Left lung (tissue), 10 donors: ENCODE results near the gene RAD52. TPM values are rescaled to one million over a fixed set of nuclear protein-coding genes. Genes with fewer than 3 reads are reported as not detected.
"Not testable (repeated sequence)": the region's sequence is repeated elsewhere in the genome, so short reads cannot be mapped to it uniquely, and the experiment has no call there.

Source experiments
- ATAC-seq: fragments of 200-7000 bp; cut with Tn5 transposase; one replicate; pipeline ENCODE4 v1.9.1; 2020; ENCODE audit warnings: moderate library complexity
- DNase-seq, 4 donors: peaks; one replicate each; pipeline ENCODE4 v3.0.0-alpha.2; 2013 to 2020
- H3K27ac ChIP-seq, 2 donors: fragments of 200-600 bp; sonication (generic) in 1 of 2; one replicate each; pipeline versions ENCODE4 v1.5.0 to v1.8.0; 2020 to 2021
- H3K27me3 ChIP-seq, 2 donors: fragments of 200-600 bp; sonication (generic) in 1 of 2; one replicate each; pipeline versions ENCODE4 v1.5.0 to v1.8.0; 2020 to 2021
- H3K36me3 ChIP-seq, 2 donors: fragments of 200-600 bp; sonication (generic) in 1 of 2; one replicate each; pipeline versions ENCODE4 v1.5.0 to v1.8.0; 2020 to 2021
- H3K4me1 ChIP-seq, 2 donors: fragments of 200-600 bp; one replicate each; pipeline ENCODE4 v1.8.0; 2021
- H3K4me3 ChIP-seq, 2 donors: fragments of 200-600 bp; sonication (generic) in 1 of 2; one replicate each; pipeline versions ENCODE4 v1.5.0 to v1.8.0; 2020 to 2021; ENCODE audit warnings: mild to moderate bottlenecking in 1 of 2
- H3K9me3 ChIP-seq, 2 donors: fragments of 200-600 bp; sonication (generic) in 1 of 2; one replicate each; pipeline versions ENCODE4 v1.5.0 to v1.8.0; 2020 to 2021
- CTCF ChIP-seq, 2 donors: fragments of 200-600 bp; sonication (generic) in 1 of 2; IDR thresholded peaks; one replicate each; pipeline versions ENCODE4 v1.5.0 to v1.8.0; 2021; ENCODE audit warnings: antibody characterized with exemption in 2 of 2
- intact Hi-C, 2 donors: fragments of 100-400 bp; cut with DNase I; formaldehyde crosslinking; loops; one replicate each; pipeline versions ENCODE4 v1.11.2 to v1.14.2; 2022
- polyA plus RNA-seq, 6 donors: library from polyadenylated mRNA; unstranded; fragments of 120-200 nt; gene quantifications; one replicate each; pipeline ENCODE4 v1.2.1, GENCODE V29; 2013; ENCODE audit not compliant: insufficient read length in 6 of 6
- total RNA-seq, 2 donors: library from RNA; stranded (reverse); fragmentation: NEBNext Ultra II Directional; extraction: Animal tissue kit (Norgen Biotek cat#: 25700); gene quantifications; one replicate each; pipeline ENCODE4 v1.2.1, GENCODE V29; 2021
- donor health status: DM: no; HTN: yes; CAD: no.
- donor health status: DM: no; HTN: no; CAD: no.

The RAD52 gene
- total and polyA plus RNA-seq, 8 donors: 11.1 to 46.9 (median 36.8) TPM

- Histone ChIP-seq H3K36me3 (peaks cover 0 to 30% of the 10 kb centered on the region in 2 donors), H3K9me3 (no peaks in the 10 kb centered on the region), H3K4me1 (no peaks in the 10 kb centered on the region), H3K27ac (no peak overlapping the region), H3K4me3 (no peak overlapping the region), H3K27me3 (no peaks in the 10 kb centered on the region)
- no peak for TF ChIP-seq CTCF (IDR thresholded peaks at IDR 0.05)
- DNase-seq (no peak), ATAC-seq (no peak)
- intact Hi-C loops: no loop called here
Measured at GRCh38 chr12:936377-937345, 12.8 kb downstream of the RAD52 start.

- ATAC-seq, H3K4me3 ChIP-seq, DNase-seq, H3K9me3 ChIP-seq, intact Hi-C loops, H3K27me3 ChIP-seq, H3K4me1 ChIP-seq, H3K27ac ChIP-seq: not testable (repeated sequence)
- H3K36me3 ChIP-seq: peaks cover 0 to 33% of the 10 kb centered on the region in 2 donors
Measured at GRCh38 chr12:935891-936290, 13.6 kb downstream of the RAD52 start.

- H3K9me3 ChIP-seq: no peaks in the 10 kb centered on the region
- H3K27me3 ChIP-seq: no peaks in the 10 kb centered on the region
- H3K4me1 ChIP-seq: no peaks in the 10 kb centered on the region
- peaks cover 0 to 61% of the 10 kb centered on the region in 2 donors for H3K36me3 ChIP-seq
- peak overlapping the region in 1 of 2 donors; percentile 5 for H3K27ac ChIP-seq
- no peak for ATAC-seq
- no peak overlapping the region for H3K4me3 ChIP-seq
- TF ChIP-seq CTCF (IDR thresholded peaks at IDR 0.05): no peak
- no peak for DNase-seq
- intact Hi-C loops: no loop called here
Measured at GRCh38 chr12:931591-931990, 17.9 kb downstream of the RAD52 start.

- Histone ChIP-seq H3K9me3 (no peaks in the 10 kb centered on the region), H3K4me3 (no peak overlapping the region), H3K36me3 (peaks cover 0 to 66% of the 10 kb centered on the region in 2 donors), H3K4me1 (no peaks in the 10 kb centered on the region), H3K27ac (no peak overlapping the region), H3K27me3 (no peaks in the 10 kb centered on the region)
- ATAC-seq (no peak), DNase-seq (no peak)
- TF ChIP-seq CTCF (IDR thresholded peaks at IDR 0.05): no peak
- intact Hi-C loops: no loop called here
Measured at GRCh38 chr12:931060-931459, 18.4 kb downstream of the RAD52 start.

- H3K27me3 ChIP-seq: no peaks in the 10 kb centered on the region
- ATAC-seq: no peak
- DNase-seq: no peak
- H3K27ac ChIP-seq: no peak overlapping the region
- TF ChIP-seq CTCF (IDR thresholded peaks at IDR 0.05): no peak
- peaks cover 0 to 93% of the 10 kb centered on the region in 2 donors for H3K36me3 ChIP-seq
- intact Hi-C loops: no loop called here
- no peaks in the 10 kb centered on the region for H3K4me1 ChIP-seq
- H3K9me3 ChIP-seq: no peaks in the 10 kb centered on the region
- no peak overlapping the region for H3K4me3 ChIP-seq
Measured at GRCh38 chr12:926641-927040, 22.9 kb downstream of the RAD52 start.
